DND-41 (cell line): ENCODE data around the gene GAB4.

Experiments
- ATAC-seq: fragments of 200-7000 bp; cut with Tn5 transposase; 3 replicates; pipeline ENCODE4 v1.9.1; 2021; ENCODE audit warnings: low read depth; ENCODE audit not compliant: insufficient read depth
- DNase-seq: peaks from one replicate; pipeline ENCODE4 v3.0.0-alpha.2; 2020
- H2AFZ ChIP-seq: 2 replicates; pipeline ENCODE4 v1.6.0; 2012; ENCODE audit warnings: low read depth, low read length
- H3K27ac ChIP-seq: 2 replicates; pipeline ENCODE4 v1.5.1; 2012; ENCODE audit warnings: low read length, inconsistent platforms
- H3K27me3 ChIP-seq: fragments of 200-600 bp; sonication (generic); 2 replicates; pipeline ENCODE4 v1.6.0; 2012; ENCODE audit warnings: low read length, mild to moderate bottlenecking, inconsistent platforms; ENCODE audit not compliant: insufficient read depth, poor library complexity
- H3K36me3 ChIP-seq: 2 replicates; pipeline ENCODE4 v1.5.1; 2012; ENCODE audit warnings: low read length, inconsistent platforms; ENCODE audit not compliant: insufficient read depth
- H3K4me1 ChIP-seq: 2 replicates; pipeline ENCODE4 v1.5.1; 2012; ENCODE audit warnings: mild to moderate bottlenecking, low read length; ENCODE audit not compliant: insufficient read depth
- H3K4me2 ChIP-seq: 2 replicates; pipeline ENCODE4 v1.6.0; 2012; ENCODE audit warnings: mild to moderate bottlenecking, moderate library complexity, low read length, inconsistent platforms; ENCODE audit not compliant: insufficient read depth
- H3K4me3 ChIP-seq, 2 experiments: fragments of 200-600 bp in 1 of 2; shearing (Covaris generic) in 1 of 2; 2 replicates each; pipeline ENCODE4 v1.5.1; 2012 to 2016; ENCODE audit warnings: inconsistent platforms in 2 of 2, low read length in 2 of 2, mild to moderate bottlenecking in 2 of 2, low read depth in 1 of 2, moderate library complexity in 1 of 2
- H3K79me2 ChIP-seq: 2 replicates; pipeline ENCODE4 v1.6.0; 2012; ENCODE audit warnings: low read length, inconsistent platforms; ENCODE audit not compliant: insufficient read depth
- H3K9ac ChIP-seq: 2 replicates; pipeline ENCODE4 v1.6.0; 2012; ENCODE audit warnings: low read depth, mild to moderate bottlenecking, inconsistent platforms, low read length, moderate library complexity
- H3K9me3 ChIP-seq: 2 replicates; pipeline ENCODE4 v1.5.1; 2012; ENCODE audit warnings: low read length, moderate library complexity, mild to moderate bottlenecking, inconsistent platforms; ENCODE audit not compliant: insufficient read depth, severe bottlenecking
- H4K20me1 ChIP-seq: 2 replicates; pipeline ENCODE4 v1.6.0; 2012; ENCODE audit warnings: low read length; ENCODE audit not compliant: insufficient read depth
- EZH2 ChIP-seq: IDR thresholded peaks from 3 replicates; pipeline ENCODE4 v1.6.1; 2012; ENCODE audit warnings: borderline replicate concordance, low read depth, mild to moderate bottlenecking, moderate library complexity, low read length, inconsistent platforms; ENCODE audit not compliant: severe bottlenecking
- TF ChIP-seq, protein P1 (sequence below): IDR thresholded peaks from 2 replicates; pipeline ENCODE4 v1.5.1; 2012; ENCODE audit warnings: borderline replicate concordance, low read length, moderate library complexity, mild to moderate bottlenecking; ENCODE audit not compliant: poor library complexity, severe bottlenecking; ENCODE audit errors: extremely low read depth

Gene GAB4

DNA sequence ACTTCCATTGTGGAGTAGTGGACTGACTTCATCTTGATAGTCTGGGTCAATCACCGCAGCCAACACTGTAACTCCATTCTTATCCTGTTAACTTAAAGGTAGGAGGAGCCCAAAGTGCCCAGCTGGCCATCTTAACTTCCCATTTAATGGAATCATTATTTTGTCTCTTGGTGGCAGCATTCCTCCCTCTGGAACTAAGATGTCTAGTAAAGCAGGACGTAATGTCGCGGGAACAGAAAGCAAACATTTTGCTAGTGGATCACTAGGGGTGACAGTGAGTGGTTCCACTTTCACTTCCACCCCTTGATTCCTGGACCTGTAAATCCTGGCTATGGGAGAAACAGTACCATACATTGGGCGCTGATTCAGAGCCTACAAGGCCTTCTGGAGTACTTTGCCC lies 71.4 kb downstream of the GAB4 start:
- Histone ChIP-seq H3K79me2 (no peaks in the 10 kb centered on the region), H3K4me2 (no peak overlapping the region), H3K9me3 (no peaks in the 10 kb centered on the region), H3K4me3 (no peak overlapping the region), H4K20me1 (no peaks in the 10 kb centered on the region), H3K9ac (no peak overlapping the region), H3K4me1 (no peaks in the 10 kb centered on the region), H3K27ac (no peak overlapping the region), H3K27me3 (peaks cover 14% of the 10 kb centered on the region), H3K36me3 (no peaks in the 10 kb centered on the region), H2AFZ (no peak overlapping the region)
- no peak for DNase-seq
- TF ChIP-seq, protein P1, sequence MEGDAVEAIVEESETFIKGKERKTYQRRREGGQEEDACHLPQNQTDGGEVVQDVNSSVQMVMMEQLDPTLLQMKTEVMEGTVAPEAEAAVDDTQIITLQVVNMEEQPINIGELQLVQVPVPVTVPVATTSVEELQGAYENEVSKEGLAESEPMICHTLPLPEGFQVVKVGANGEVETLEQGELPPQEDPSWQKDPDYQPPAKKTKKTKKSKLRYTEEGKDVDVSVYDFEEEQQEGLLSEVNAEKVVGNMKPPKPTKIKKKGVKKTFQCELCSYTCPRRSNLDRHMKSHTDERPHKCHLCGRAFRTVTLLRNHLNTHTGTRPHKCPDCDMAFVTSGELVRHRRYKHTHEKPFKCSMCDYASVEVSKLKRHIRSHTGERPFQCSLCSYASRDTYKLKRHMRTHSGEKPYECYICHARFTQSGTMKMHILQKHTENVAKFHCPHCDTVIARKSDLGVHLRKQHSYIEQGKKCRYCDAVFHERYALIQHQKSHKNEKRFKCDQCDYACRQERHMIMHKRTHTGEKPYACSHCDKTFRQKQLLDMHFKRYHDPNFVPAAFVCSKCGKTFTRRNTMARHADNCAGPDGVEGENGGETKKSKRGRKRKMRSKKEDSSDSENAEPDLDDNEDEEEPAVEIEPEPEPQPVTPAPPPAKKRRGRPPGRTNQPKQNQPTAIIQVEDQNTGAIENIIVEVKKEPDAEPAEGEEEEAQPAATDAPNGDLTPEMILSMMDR = no peak
- no peak for TF ChIP-seq EZH2
- no peak for ATAC-seq

DNA sequence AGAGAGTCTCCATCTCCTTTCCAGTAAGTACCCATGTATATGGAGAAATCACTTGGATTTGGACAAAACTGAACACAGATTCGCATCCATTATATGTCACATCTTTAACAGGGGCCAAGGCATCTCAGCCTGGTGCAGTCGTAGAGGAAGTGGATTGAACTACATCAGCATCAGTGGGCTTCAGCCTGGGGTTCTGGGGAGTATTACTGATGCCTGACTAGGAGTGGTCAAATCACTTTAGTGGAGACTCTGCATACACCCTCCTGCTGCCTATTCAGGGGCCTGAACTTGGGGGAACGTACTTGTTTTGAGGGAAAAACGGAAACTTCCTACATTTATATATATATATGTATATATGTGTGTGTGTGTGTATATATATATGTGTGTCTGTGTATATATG lies 72.8 kb downstream of the GAB4 start:
- Histone ChIP-seq H3K27me3 (peaks cover 21% of the 10 kb centered on the region), H4K20me1 (no peaks in the 10 kb centered on the region)

GRCh38 chr22:16933291-16934282 lies 74.4 kb downstream of the GAB4 start:
- no peak for DNase-seq
- no peak overlapping the region for H2AFZ ChIP-seq
- H3K4me3 ChIP-seq = no peak overlapping the region
- H3K27me3 ChIP-seq = peaks cover 23% of the 10 kb centered on the region
- H3K4me1 ChIP-seq = no peaks in the 10 kb centered on the region
- no peak overlapping the region for H3K9ac ChIP-seq
- no peak overlapping the region for H3K27ac ChIP-seq
- no peaks in the 10 kb centered on the region for H3K79me2 ChIP-seq
- no peak overlapping the region for H3K4me2 ChIP-seq
- ATAC-seq = no peak
- H3K9me3 ChIP-seq = no peaks in the 10 kb centered on the region
- no peak for TF ChIP-seq EZH2
- TF ChIP-seq, protein P1 = no peak
- H3K36me3 ChIP-seq = no peaks in the 10 kb centered on the region
- H4K20me1 ChIP-seq = no peaks in the 10 kb centered on the region

More for the DNA sequence above, 72.8 kb downstream of the GAB4 start:
- Histone ChIP-seq H3K36me3 (no peaks in the 10 kb centered on the region), H3K79me2 (no peaks in the 10 kb centered on the region), H3K4me2 (no peak overlapping the region), H3K4me3 (no peak overlapping the region), H3K9me3 (no peaks in the 10 kb centered on the region), H3K4me1 (no peaks in the 10 kb centered on the region), H3K27ac (no peak overlapping the region), H3K9ac (no peak overlapping the region), H2AFZ (no peak overlapping the region)
- DNase-seq = no peak
- TF ChIP-seq, protein P1 = no peak
- no peak for TF ChIP-seq EZH2
- no peak for ATAC-seq
